ENCODE measurements around the gene TSPYL2. TPM values are rescaled to one million over a fixed set of nuclear protein-coding genes. Genes with fewer than 3 reads are reported as not detected.

Gene TSPYL2
- polyA plus RNA-seq, 4 donors, result 6.7 to 20.7 (median 12.3) TPM

DNA sequence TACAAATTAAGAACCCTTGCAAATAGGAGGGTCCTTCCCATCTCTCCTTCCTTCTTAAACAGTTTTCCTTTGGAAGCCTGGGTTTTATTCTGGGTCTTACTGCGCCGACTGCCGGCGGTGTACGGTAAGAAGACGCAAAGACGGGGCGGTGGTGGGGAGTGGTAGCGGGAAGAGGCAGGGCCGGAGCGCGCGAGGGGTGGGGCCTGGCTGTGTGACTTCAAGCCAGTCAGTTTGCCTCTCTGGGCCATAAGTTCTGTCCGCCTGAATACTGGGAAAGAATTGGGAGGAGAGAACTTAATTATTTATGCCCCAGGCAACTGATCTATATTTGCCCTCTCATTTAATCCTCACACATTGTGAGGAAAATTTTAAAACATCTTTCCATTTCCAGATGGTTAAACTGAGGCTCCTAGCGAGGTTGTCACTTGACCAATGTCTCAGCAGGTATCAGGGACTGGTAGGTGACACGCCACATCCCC is 11.0 kb downstream of the TSPYL2 start:
- 0 to 29% (median 17%) methylated on average over 12 to 16 of the region's 16 CpGs for WGBS, 3 donors
- peak overlapping the region; percentile 82 to 96 (median 95) for H3K27ac ChIP-seq (ENCODE audit: low read depth in 1 of 3, low read length in 2 of 3)

GRCh38 chrX:53093748-53094581 is 11.8 kb downstream of the TSPYL2 start, which contains the start of gene KANTR:
KANTR (plus strand) TSS chrX:53094142; CDS start chrX:53124273, 30,131 bp downstream.
- Histone ChIP-seq H3K36me3 (ENCODE audit: control insufficient read depth in 3 of 3, insufficient read depth in 2 of 3, low read depth in 1 of 3, low read length in 3 of 3) (peaks cover 0 to 4% (median 0%) of the 10 kb centered on the region in 3 donors), H3K27ac (ENCODE audit: low read depth in 1 of 3, low read length in 2 of 3) (peak within 1 kb of the TSS; percentile 82 to 96 (median 95)), H3K4me1 (ENCODE audit: control insufficient read depth in 3 of 3, insufficient read depth in 2 of 3, low read depth in 1 of 3, low read length in 2 of 3) (no peaks in the 10 kb centered on the region), H3K27me3 (ENCODE audit: control insufficient read depth in 3 of 3, insufficient read depth in 3 of 3, low read length in 3 of 3) (no peaks in the 10 kb centered on the region), H3K9me3 (ENCODE audit: control insufficient read depth in 2 of 2, insufficient read depth in 1 of 2, low read depth in 1 of 2, low read length in 1 of 2) (no peaks in the 10 kb centered on the region), H3K4me3 (ENCODE audit: low read depth in 1 of 3, low read length in 3 of 3) (peak within 1 kb of the TSS; percentile 41 to 73 (median 62))
- DNase-seq, result peak; percentile 93 to 96
- WGBS, 3 donors, result 0 to 33% (median 8%) methylated on average over 27 to 67 of the region's 67 CpGs
- peak; percentile 67 for FAIRE-seq

More for the DNA sequence above, 11.0 kb downstream of the TSPYL2 start:
- Histone ChIP-seq H3K4me3 (ENCODE audit: low read depth in 1 of 3, low read length in 3 of 3) (peak overlapping the region in 2 of 3 donors; percentile 24 to 73), H3K27me3 (ENCODE audit: control insufficient read depth in 3 of 3, insufficient read depth in 3 of 3, low read length in 3 of 3) (no peaks in the 10 kb centered on the region), H3K36me3 (ENCODE audit: control insufficient read depth in 3 of 3, insufficient read depth in 2 of 3, low read depth in 1 of 3, low read length in 3 of 3) (no peaks in the 10 kb centered on the region), H3K9me3 (ENCODE audit: control insufficient read depth in 2 of 2, insufficient read depth in 1 of 2, low read depth in 1 of 2, low read length in 1 of 2) (no peaks in the 10 kb centered on the region), H3K4me1 (ENCODE audit: control insufficient read depth in 3 of 3, insufficient read depth in 2 of 3, low read depth in 1 of 3, low read length in 2 of 3) (no peaks in the 10 kb centered on the region)
- FAIRE-seq (no peak), DNase-seq (peak; percentile 76 to 79)

DNA sequence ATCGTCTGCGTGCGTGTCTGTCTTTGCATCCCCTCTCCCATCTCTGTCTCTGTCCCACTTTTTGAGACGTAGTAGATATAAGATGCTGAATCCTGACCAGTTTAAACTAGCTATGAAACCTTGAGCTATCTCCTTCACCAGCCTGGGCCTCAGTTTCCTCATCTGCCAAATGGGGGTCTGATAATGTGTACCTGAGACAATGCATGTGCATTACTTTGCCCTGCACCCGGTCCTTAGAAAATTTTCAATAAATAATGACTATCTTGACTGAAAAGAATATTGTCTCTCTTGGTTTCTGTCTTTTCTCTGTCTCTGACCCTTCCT is 12.4 kb downstream of the TSPYL2 start:
- 0 to 24% (median 18%) methylated on average over 5 of the region's 5 CpGs for WGBS, 3 donors
- Histone ChIP-seq H3K9me3 (ENCODE audit: control insufficient read depth in 2 of 2, insufficient read depth in 1 of 2, low read depth in 1 of 2, low read length in 1 of 2) (no peaks in the 10 kb centered on the region), H3K36me3 (ENCODE audit: control insufficient read depth in 3 of 3, insufficient read depth in 2 of 3, low read depth in 1 of 3, low read length in 3 of 3) (peaks cover 0 to 5% (median 0%) of the 10 kb centered on the region in 3 donors), H3K4me3 (ENCODE audit: low read depth in 1 of 3, low read length in 3 of 3) (peak overlapping the region; percentile 41 to 73 (median 62)), H3K27ac (ENCODE audit: low read depth in 1 of 3, low read length in 2 of 3) (peak overlapping the region; percentile 72 to 96 (median 95)), H3K4me1 (ENCODE audit: control insufficient read depth in 3 of 3, insufficient read depth in 2 of 3, low read depth in 1 of 3, low read length in 2 of 3) (no peaks in the 10 kb centered on the region), H3K27me3 (ENCODE audit: control insufficient read depth in 3 of 3, insufficient read depth in 3 of 3, low read length in 3 of 3) (no peaks in the 10 kb centered on the region)
- FAIRE-seq (no peak), DNase-seq (no peak)

GRCh38 chrX:53095796-53096195 is 13.6 kb downstream of the TSPYL2 start:
- Histone ChIP-seq H3K4me1 (ENCODE audit: control insufficient read depth in 3 of 3, insufficient read depth in 2 of 3, low read depth in 1 of 3, low read length in 2 of 3) (no peaks in the 10 kb centered on the region), H3K4me3 (ENCODE audit: low read depth in 1 of 3, low read length in 3 of 3) (no peak overlapping the region), H3K27me3 (ENCODE audit: control insufficient read depth in 3 of 3, insufficient read depth in 3 of 3, low read length in 3 of 3) (no peaks in the 10 kb centered on the region), H3K9me3 (ENCODE audit: control insufficient read depth in 2 of 2, insufficient read depth in 1 of 2, low read depth in 1 of 2, low read length in 1 of 2) (no peaks in the 10 kb centered on the region), H3K27ac (ENCODE audit: low read depth in 1 of 3, low read length in 2 of 3) (no peak overlapping the region), H3K36me3 (ENCODE audit: control insufficient read depth in 3 of 3, insufficient read depth in 2 of 3, low read depth in 1 of 3, low read length in 3 of 3) (peaks cover 0 to 5% (median 0%) of the 10 kb centered on the region in 3 donors)
- DNase-seq (no peak), FAIRE-seq (no peak)
- WGBS, 3 donors, result 77 to 91% (median 80%) methylated on average over 3 of the region's 3 CpGs

DNA sequence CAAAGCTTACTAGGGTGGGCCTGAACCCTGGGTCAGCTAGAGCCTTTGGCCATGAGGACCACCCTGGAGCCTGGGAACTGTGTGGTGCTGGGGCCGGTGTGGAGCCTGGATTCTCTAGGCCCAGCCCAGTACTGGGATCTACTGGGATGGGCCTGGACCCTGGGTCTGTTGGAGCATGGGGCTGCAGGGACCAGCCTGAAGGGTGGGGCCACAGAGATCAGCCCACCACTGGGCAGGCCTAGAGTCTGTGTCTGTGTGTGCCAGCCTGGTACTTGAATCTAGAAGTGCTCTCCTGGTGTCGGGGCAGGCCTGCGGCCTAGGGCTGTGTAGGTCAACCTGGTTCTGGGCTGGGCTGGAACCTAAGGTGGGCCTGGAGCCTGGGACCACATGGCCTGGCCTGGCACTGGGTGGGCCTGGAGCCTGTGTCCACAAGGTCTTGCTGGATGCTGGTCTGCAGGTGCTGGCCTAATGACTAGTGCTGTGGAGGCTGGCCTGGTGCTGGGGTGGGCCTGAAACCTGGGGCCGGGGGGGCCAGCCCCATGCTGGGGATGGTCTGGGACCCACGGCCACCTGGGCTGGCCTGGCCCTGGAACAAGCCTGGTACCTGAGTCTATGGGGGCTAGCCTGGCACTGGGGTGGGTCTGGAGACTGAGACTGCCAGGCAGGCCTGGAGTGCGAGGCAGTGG is 32.8 kb downstream of the TSPYL2 start:
- Histone ChIP-seq H3K27me3 (ENCODE audit: control insufficient read depth in 3 of 3, insufficient read depth in 3 of 3, low read length in 3 of 3) (no peaks in the 10 kb centered on the region), H3K4me1 (ENCODE audit: control insufficient read depth in 3 of 3, insufficient read depth in 2 of 3, low read depth in 1 of 3, low read length in 2 of 3) (no peaks in the 10 kb centered on the region), H3K4me3 (ENCODE audit: low read depth in 1 of 3, low read length in 3 of 3) (no peak overlapping the region), H3K9me3 (ENCODE audit: control insufficient read depth in 2 of 2, insufficient read depth in 1 of 2, low read depth in 1 of 2, low read length in 1 of 2) (no peaks in the 10 kb centered on the region), H3K27ac (ENCODE audit: low read depth in 1 of 3, low read length in 2 of 3) (peak overlapping the region in 1 of 3 donors; percentile 27), H3K36me3 (ENCODE audit: control insufficient read depth in 3 of 3, insufficient read depth in 2 of 3, low read depth in 1 of 3, low read length in 3 of 3) (peaks cover 0 to 9% (median 0%) of the 10 kb centered on the region in 3 donors)
- no peak for FAIRE-seq
- WGBS, 3 donors, result 90 to 98% (median 93%) methylated on average over 4 to 6 of the region's 6 CpGs
- no peak for DNase-seq

DNA sequence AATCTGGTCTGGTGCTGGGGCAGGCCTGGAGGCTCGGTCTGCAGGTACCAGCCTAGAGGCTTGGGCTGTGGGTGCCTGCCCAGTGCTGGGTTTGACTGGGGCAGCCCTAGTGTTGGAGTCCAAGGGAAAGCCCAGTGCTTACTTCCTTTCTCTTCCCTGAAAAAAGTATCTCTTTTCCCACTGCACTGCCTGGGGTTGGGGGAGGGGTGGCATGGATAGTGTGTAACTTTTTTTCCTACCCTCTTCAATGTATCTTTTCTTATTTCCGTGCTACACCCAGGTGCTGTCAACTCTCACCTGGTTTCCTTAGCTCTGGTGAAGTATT is 33.3 kb downstream of the TSPYL2 start:
- Histone ChIP-seq H3K4me3 (ENCODE audit: low read depth in 1 of 3, low read length in 3 of 3) (no peak overlapping the region), H3K27ac (ENCODE audit: low read depth in 1 of 3, low read length in 2 of 3) (peak overlapping the region in 1 of 3 donors; percentile 27), H3K27me3 (ENCODE audit: control insufficient read depth in 3 of 3, insufficient read depth in 3 of 3, low read length in 3 of 3) (no peaks in the 10 kb centered on the region), H3K9me3 (ENCODE audit: control insufficient read depth in 2 of 2, insufficient read depth in 1 of 2, low read depth in 1 of 2, low read length in 1 of 2) (no peaks in the 10 kb centered on the region), H3K36me3 (ENCODE audit: control insufficient read depth in 3 of 3, insufficient read depth in 2 of 3, low read depth in 1 of 3, low read length in 3 of 3) (peaks cover 0 to 9% (median 0%) of the 10 kb centered on the region in 3 donors), H3K4me1 (ENCODE audit: control insufficient read depth in 3 of 3, insufficient read depth in 2 of 3, low read depth in 1 of 3, low read length in 2 of 3) (no peaks in the 10 kb centered on the region)
- 48 to 70% (median 54%) methylated on average over 2 of the region's 2 CpGs for WGBS, 3 donors
- DNase-seq, result no peak
- FAIRE-seq, result no peak

- Histone ChIP-seq H3K4me3 (ENCODE audit: low read depth in 1 of 3, low read length in 3 of 3) (no peak overlapping the region), H3K27ac (ENCODE audit: low read depth in 1 of 3, low read length in 2 of 3) (peak overlapping the region in 2 of 3 donors; percentile 27 to 33), H3K9me3 (ENCODE audit: control insufficient read depth in 2 of 2, insufficient read depth in 1 of 2, low read depth in 1 of 2, low read length in 1 of 2) (no peaks in the 10 kb centered on the region), H3K36me3 (ENCODE audit: control insufficient read depth in 3 of 3, insufficient read depth in 2 of 3, low read depth in 1 of 3, low read length in 3 of 3) (peaks cover 0 to 9% (median 0%) of the 10 kb centered on the region in 3 donors), H3K4me1 (ENCODE audit: control insufficient read depth in 3 of 3, insufficient read depth in 2 of 3, low read depth in 1 of 3, low read length in 2 of 3) (no peaks in the 10 kb centered on the region), H3K27me3 (ENCODE audit: control insufficient read depth in 3 of 3, insufficient read depth in 3 of 3, low read length in 3 of 3) (no peaks in the 10 kb centered on the region)
- WGBS, 3 donors, result 27 to 43% (median 38%) methylated on average over 3 of the region's 3 CpGs
- peak; percentile 4 to 54 for DNase-seq
- FAIRE-seq, result no peak
Measured at GRCh38 chrX:53116101-53116500, 33.9 kb downstream of the TSPYL2 start.

GRCh38 chrX:53122013-53122412 is 39.8 kb downstream of the TSPYL2 start:
- Histone ChIP-seq H3K27me3 (ENCODE audit: control insufficient read depth in 3 of 3, insufficient read depth in 3 of 3, low read length in 3 of 3) (no peaks in the 10 kb centered on the region), H3K36me3 (ENCODE audit: control insufficient read depth in 3 of 3, insufficient read depth in 2 of 3, low read depth in 1 of 3, low read length in 3 of 3) (peaks cover 0 to 3% (median 0%) of the 10 kb centered on the region in 3 donors), H3K4me3 (ENCODE audit: low read depth in 1 of 3, low read length in 3 of 3) (no peak overlapping the region), H3K9me3 (ENCODE audit: control insufficient read depth in 2 of 2, insufficient read depth in 1 of 2, low read depth in 1 of 2, low read length in 1 of 2) (no peaks in the 10 kb centered on the region), H3K4me1 (ENCODE audit: control insufficient read depth in 3 of 3, insufficient read depth in 2 of 3, low read depth in 1 of 3, low read length in 2 of 3) (no peaks in the 10 kb centered on the region), H3K27ac (ENCODE audit: low read depth in 1 of 3, low read length in 2 of 3) (no peak overlapping the region)
- WGBS, 3 donors, result 40 to 91% (median 52%) methylated on average over 1 of the region's 1 CpG
- DNase-seq (no peak), FAIRE-seq (no peak)
